Brain pericyte (primary cell): ENCODE data around the gene TAF5L.
"Not testable (repeated sequence)": the region's sequence is repeated elsewhere in the genome, so short reads cannot be mapped to it uniquely, and the experiment has no call there.

ENCODE experiments used
- DNase-seq: peaks from one replicate; pipeline ENCODE4 v3.0.0-alpha.2; 2012; ENCODE audit warnings: low read depth, low spot score

The TAF5L gene

GRCh38 chr1:229570305-229570704 is 55.6 kb downstream of the TAF5L start:
- no peak for DNase-seq

GRCh38 chr1:229567109-229567868 is 58.6 kb downstream of the TAF5L start:
- DNase-seq, result no peak

GRCh38 chr1:229563701-229564100 is 62.2 kb downstream of the TAF5L start:
- no peak for DNase-seq

- no peak for DNase-seq
Observed at GRCh38 chr1:229563241-229563640, 62.7 kb downstream of the TAF5L start.

GRCh38 chr1:229562686-229563085 is 63.2 kb downstream of the TAF5L start:
- no peak for DNase-seq

- DNase-seq, result no peak
Observed at GRCh38 chr1:229561141-229561540, 64.8 kb downstream of the TAF5L start.

GRCh38 chr1:229560124-229560523 is 65.8 kb downstream of the TAF5L start:
- not testable (repeated sequence) for DNase-seq

- not testable (repeated sequence) for DNase-seq
Observed at GRCh38 chr1:229559336-229559801, 66.6 kb downstream of the TAF5L start.

- DNase-seq, result peak; percentile 95
Observed at GRCh38 chr1:229558460-229559335, 67.2 kb downstream of the TAF5L start, which contains the start of gene ABCB10. Gene ABCB10 (minus strand): TSS chr1:229558707. CDS start chr1:229558652, 55 bp downstream.

- no peak for DNase-seq
Observed at GRCh38 chr1:229557913-229558414, 68.0 kb downstream of the TAF5L start.

GRCh38 chr1:229557200-229557850 is 68.6 kb downstream of the TAF5L start:
- DNase-seq, result no peak

GRCh38 chr1:229554886-229555621 is 70.9 kb downstream of the TAF5L start:
- DNase-seq, result no peak

GRCh38 chr1:229553621-229554130 is 72.2 kb downstream of the TAF5L start:
- no peak for DNase-seq

- no peak for DNase-seq
Observed at GRCh38 chr1:229552732-229553131, 73.2 kb downstream of the TAF5L start.

- no peak for DNase-seq
Observed at GRCh38 chr1:229550812-229551567, 74.9 kb downstream of the TAF5L start.

- no peak for DNase-seq
Observed at GRCh38 chr1:229547542-229547941, 78.4 kb downstream of the TAF5L start.

GRCh38 chr1:229544587-229544986 is 81.3 kb downstream of the TAF5L start:
- no peak for DNase-seq
